Calu3 (cell line): ENCODE results near the gene RPTOR. TPM values are rescaled to one million over a fixed set of nuclear protein-coding genes. Genes with fewer than 3 reads are reported as not detected.

Source experiments
- BruUV-seq: library from RNA; stranded (reverse); fragments of 400-500 nt; replicated peaks from 2 replicates; lab custom pipeline; 2021; lab: Mats Ljungman, UMichigan
- CTCF ChIA-PET: fragments of 300-600 bp; sonication (Branson Sonifier 250); formaldehyde crosslinking; loops from one replicate; lab custom pipeline; 2022; ENCODE audit warnings: antibody characterized with exemption; lab: Charles Lee
- DNase-seq: peaks from one replicate; pipeline ENCODE4 v3.0.0; 2022
- H3K27ac Mint-ChIP-seq: one replicate; pipeline ENCODE4 v1.8.0; 2022; ENCODE audit warnings: mixed read lengths; ENCODE audit not compliant: unreplicated experiment
- H3K27me3 Mint-ChIP-seq: one replicate; pipeline ENCODE4 v1.8.0; 2022; ENCODE audit warnings: mixed read lengths; ENCODE audit not compliant: unreplicated experiment
- H3K36me3 Mint-ChIP-seq: one replicate; pipeline ENCODE4 v1.8.0; 2022; ENCODE audit warnings: mild to moderate bottlenecking, moderate library complexity, mixed read lengths; ENCODE audit not compliant: insufficient read depth, unreplicated experiment
- H3K4me1 Mint-ChIP-seq: one replicate; pipeline ENCODE4 v1.8.0; 2022; ENCODE audit warnings: mild to moderate bottlenecking, low read depth, mixed read lengths; ENCODE audit not compliant: unreplicated experiment
- H3K4me3 Mint-ChIP-seq: one replicate; pipeline ENCODE4 v1.8.0; 2022; ENCODE audit warnings: mild to moderate bottlenecking, low read depth, moderate library complexity, mixed read lengths; ENCODE audit not compliant: unreplicated experiment
- H3K9me3 Mint-ChIP-seq: one replicate; pipeline ENCODE4 v1.8.0; 2022; ENCODE audit warnings: low read depth, mixed read lengths; ENCODE audit not compliant: unreplicated experiment
- intact Hi-C: fragments of 100-400 bp; cut with micrococcal nuclease; formaldehyde crosslinking; loops from one replicate; pipeline ENCODE4 v1.10.0; 2022; ENCODE audit not compliant: unreplicated experiment
- total RNA-seq: library from RNA; stranded (reverse); gene quantifications from 2 replicates; pipeline ENCODE4 v1.2.3, GENCODE V29; 2022
- TF ChIP-seq, protein P1 (sequence below): fragments of 200-600 bp; IDR thresholded peaks from one replicate; pipeline ENCODE4 v1.8.0; 2022; ENCODE audit warnings: antibody characterized with exemption; ENCODE audit not compliant: unreplicated experiment

The RPTOR gene
- total RNA-seq, 1 experiment from 2014 or later, result 41.8 TPM

DNA sequence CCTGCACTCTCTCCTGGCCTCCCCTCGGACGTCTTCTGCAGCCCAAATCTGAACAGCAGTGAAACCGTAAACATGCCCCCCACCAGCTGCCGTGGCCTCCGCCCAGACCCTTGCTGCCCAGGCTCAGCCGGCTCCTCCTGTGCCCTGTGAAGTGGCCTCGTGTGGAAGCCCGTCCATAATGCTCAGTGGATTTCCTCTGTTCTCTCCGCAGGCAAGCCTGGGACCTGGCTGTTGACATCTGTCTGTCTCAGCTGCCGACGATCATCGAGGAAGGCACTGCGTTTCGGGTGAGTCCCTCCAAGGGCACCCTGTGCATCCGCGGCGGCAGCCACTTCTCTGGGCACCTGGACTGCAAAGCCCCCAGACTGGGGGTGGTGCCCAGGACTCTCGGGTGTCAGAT lies 293.1 kb downstream of the RPTOR start:
- CTCF ChIA-PET, result no interaction called here
- H3K27ac Mint-ChIP-seq, result no peak overlapping the region
- no peak for DNase-seq
- H3K4me1 Mint-ChIP-seq, result peaks cover 16% of the 10 kb centered on the region
- no TSS peak for BruUV-seq
- TF ChIP-seq, protein P1, sequence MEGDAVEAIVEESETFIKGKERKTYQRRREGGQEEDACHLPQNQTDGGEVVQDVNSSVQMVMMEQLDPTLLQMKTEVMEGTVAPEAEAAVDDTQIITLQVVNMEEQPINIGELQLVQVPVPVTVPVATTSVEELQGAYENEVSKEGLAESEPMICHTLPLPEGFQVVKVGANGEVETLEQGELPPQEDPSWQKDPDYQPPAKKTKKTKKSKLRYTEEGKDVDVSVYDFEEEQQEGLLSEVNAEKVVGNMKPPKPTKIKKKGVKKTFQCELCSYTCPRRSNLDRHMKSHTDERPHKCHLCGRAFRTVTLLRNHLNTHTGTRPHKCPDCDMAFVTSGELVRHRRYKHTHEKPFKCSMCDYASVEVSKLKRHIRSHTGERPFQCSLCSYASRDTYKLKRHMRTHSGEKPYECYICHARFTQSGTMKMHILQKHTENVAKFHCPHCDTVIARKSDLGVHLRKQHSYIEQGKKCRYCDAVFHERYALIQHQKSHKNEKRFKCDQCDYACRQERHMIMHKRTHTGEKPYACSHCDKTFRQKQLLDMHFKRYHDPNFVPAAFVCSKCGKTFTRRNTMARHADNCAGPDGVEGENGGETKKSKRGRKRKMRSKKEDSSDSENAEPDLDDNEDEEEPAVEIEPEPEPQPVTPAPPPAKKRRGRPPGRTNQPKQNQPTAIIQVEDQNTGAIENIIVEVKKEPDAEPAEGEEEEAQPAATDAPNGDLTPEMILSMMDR, result no peak
- no peaks in the 10 kb centered on the region for H3K9me3 Mint-ChIP-seq
- H3K27me3 Mint-ChIP-seq, result no peaks in the 10 kb centered on the region
- no peak overlapping the region for H3K4me3 Mint-ChIP-seq
- H3K36me3 Mint-ChIP-seq, result peaks cover 20% of the 10 kb centered on the region
- intact Hi-C loops, result no loop called here

DNA sequence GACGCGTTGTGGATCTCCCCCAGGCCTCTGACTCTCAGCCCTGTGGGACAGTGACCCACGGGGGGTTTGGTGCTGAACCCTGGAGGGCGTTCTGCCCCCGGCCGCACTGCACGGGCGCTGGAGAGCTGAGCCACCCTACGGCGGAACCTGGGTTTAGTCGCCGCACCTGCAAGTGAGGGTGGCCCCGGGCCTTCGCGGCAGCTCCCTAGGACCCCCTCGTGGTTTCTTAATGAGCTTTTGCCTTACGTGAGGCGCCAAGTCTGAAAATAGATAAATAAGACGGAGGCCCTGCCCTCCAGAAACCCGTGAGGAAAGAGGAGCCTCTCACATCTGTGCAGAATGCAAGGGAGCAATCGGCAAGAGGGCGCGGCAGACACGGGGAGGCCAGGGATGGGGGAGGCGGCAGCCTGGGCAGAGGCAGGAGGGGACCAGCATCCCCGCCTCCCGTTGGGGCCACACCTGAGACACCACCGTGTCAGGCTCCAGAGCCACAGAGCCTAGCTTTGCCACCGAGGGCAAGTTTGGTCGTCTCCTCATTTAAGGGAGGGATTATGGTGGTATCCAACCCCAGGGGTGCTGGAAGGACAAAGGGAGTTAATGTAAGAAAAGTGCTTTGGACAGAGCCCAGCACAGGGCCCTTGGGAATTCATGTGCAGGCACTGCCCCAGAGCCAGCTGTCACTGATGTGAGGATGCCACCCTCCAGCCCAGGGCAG lies 293.8 kb downstream of the RPTOR start:
- Mint-ChIP-seq H3K36me3 (peaks cover 14% of the 10 kb centered on the region), H3K9me3 (no peaks in the 10 kb centered on the region), H3K4me3 (no peak overlapping the region), H3K4me1 (peaks cover 9% of the 10 kb centered on the region), H3K27ac (no peak overlapping the region), H3K27me3 (no peaks in the 10 kb centered on the region)
- DNase-seq, result no peak
- no TSS peak for BruUV-seq
- intact Hi-C loops, result no loop called here
- CTCF ChIA-PET, result no interaction called here
- TF ChIP-seq, protein P1, result no peak

DNA sequence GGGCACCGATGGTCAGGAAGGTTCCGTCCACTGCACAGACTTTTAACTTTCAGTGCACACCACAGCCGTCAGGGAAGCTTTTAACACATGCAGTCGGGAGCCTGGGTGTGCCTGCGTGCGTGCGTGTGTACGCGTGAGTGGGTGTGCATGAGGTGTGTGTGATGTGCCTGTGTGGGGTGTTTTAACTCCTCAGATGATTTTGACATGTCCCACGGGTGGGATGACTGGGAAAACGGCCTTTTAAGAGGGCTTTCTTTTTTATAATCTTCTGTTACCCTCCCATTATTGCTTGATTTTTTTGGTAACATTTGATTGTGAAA lies 294.3 kb downstream of the RPTOR start:
- Mint-ChIP-seq H3K36me3 (peaks cover 11% of the 10 kb centered on the region), H3K4me1 (peaks cover 5% of the 10 kb centered on the region), H3K4me3 (no peak overlapping the region), H3K27ac (no peak overlapping the region), H3K9me3 (no peaks in the 10 kb centered on the region), H3K27me3 (no peaks in the 10 kb centered on the region)
- intact Hi-C loops, result no loop called here
- CTCF ChIA-PET, result no interaction called here
- TF ChIP-seq, protein P1, result no peak
- no peak for DNase-seq
- no TSS peak for BruUV-seq

DNA sequence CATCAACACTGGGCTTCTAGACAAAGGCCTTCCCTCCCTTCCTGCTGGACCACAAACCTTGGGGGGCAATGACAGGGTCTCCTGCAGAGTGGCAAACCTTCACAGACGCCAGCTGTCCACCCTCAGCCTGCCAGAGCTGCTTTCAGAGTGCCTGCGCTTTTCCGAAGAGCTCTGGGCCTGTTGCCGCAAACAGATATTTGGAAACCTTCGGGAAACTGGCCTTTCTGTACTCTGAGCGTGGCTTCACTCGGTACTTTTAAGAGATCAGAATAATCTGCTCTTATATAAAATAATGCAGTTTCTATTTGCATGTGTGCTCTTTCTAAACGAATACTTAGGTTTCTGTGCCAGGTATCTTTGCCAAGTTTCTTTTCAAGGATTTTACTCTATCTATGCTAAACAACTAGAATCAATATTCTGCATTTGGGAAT lies 294.9 kb downstream of the RPTOR start:
- H3K36me3 Mint-ChIP-seq, result peaks cover 6% of the 10 kb centered on the region
- CTCF ChIA-PET, result no interaction called here
- DNase-seq, result no peak
- H3K4me1 Mint-ChIP-seq, result no peaks in the 10 kb centered on the region
- no TSS peak for BruUV-seq
- H3K4me3 Mint-ChIP-seq, result no peak overlapping the region
- H3K27me3 Mint-ChIP-seq, result no peaks in the 10 kb centered on the region
- intact Hi-C loops, result no loop called here
- no peak overlapping the region for H3K27ac Mint-ChIP-seq
- no peaks in the 10 kb centered on the region for H3K9me3 Mint-ChIP-seq
- TF ChIP-seq, protein P1, result no peak
